Stimulated activated CD4-positive, alpha-beta T cell treated with anti-CD3 and anti-CD28 coated beads, Interleukin-12 subunit alpha, Interleukin-12 subunit beta, amount 100 ng/mL, for 48 hours (primary cell): ENCODE results near the gene PDYN.
"Not testable (repeated sequence)": the region's sequence is repeated elsewhere in the genome, so short reads cannot be mapped to it uniquely, and the experiment has no call there.

ENCODE experiments used
- DNase-seq, 3 donors: peaks; one replicate each; pipeline ENCODE4 v3.0.0-alpha.2; 2020; ENCODE audit warnings: low read depth in 2 of 3, low spot score in 1 of 3

The PDYN gene

GRCh38 chr20:1993986-1994385 is at the start of gene PDYN:
Gene PDYN, minus strand, starts transcription at chr20:1994058. Its CDS starts 10,974 bp downstream, at chr20:1983084.
- DNase-seq, result no peak

- DNase-seq, result no peak
These were observed 48.5 kb upstream of the PDYN start for GRCh38 chr20:2042400-2042799.

DNA sequence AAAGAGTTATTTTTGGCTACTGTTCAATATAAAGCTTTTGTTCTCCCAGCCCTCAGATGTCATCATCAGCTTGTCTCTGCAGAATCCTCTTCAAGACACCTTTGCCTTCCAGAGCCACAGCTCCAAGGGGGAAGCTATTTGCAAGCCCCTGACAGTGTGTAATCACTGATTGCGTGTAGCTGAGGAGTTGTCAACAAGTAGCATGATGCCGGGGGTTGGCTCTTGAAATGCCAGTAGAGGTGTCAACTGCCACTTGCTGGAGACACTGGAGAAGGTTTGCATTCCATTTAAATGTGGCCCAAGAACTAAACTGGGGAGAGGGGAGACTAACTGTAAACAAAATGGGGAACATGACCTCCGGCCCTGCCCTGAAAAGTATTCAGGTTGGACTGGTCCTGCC is 44.3 kb upstream of the PDYN start:
- DNase-seq, result no peak

DNA sequence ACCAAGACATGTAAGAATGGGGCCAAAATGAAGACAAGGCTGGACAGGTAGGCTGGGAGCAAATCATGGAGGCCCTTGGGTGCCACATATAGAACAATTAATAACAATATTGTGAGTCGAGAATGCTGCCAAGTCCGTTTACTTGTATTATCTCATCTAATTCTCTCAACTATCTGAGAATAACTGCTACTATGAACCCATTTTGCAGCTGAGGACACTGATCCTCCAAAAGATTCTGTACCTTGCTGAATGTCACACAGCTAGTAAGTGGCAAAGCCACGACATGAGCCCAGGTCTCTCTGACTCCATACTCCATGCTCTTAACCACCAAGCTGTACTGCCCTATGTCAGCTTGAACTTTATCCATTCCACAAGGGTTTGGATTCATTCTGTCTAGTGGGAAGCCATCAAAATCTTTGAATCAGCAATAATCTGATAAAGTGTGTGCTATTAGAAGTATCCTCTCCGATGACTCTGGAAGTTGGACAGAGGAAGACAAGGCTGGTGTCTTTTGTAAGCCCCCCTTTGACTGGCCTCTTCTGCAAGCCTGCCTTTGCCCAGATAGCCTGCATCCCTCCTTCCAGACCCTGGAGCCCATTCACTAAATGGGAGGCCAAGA is 43.5 kb upstream of the PDYN start:
- no peak for DNase-seq

DNA sequence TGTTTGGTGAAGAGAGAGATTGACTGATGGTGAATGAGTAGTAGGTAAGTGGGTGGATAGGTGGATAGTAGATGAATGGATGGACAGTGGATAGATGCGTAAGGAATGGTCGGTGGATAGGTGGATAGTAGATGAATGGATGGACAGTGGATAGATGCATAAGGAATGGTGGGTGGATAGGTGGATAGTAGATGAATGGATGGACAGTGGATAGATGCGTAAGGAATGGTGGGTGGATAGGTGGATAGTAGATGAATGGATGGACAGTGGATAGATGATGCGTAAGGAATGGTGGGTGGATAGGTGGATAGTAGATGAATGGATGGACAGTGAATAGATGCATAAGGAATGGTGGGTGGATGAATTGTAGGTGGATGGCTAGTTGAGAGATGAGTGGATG is 42.5 kb upstream of the PDYN start:
- not testable (repeated sequence) for DNase-seq

- DNase-seq, result no peak
These were observed 38.3 kb upstream of the PDYN start for GRCh38 chr20:2032168-2032567.

- DNase-seq, result no peak
These were observed 32.7 kb upstream of the PDYN start for GRCh38 chr20:2026514-2026913.

GRCh38 chr20:2026004-2026403 is 32.1 kb upstream of the PDYN start:
- DNase-seq, result no peak

DNA sequence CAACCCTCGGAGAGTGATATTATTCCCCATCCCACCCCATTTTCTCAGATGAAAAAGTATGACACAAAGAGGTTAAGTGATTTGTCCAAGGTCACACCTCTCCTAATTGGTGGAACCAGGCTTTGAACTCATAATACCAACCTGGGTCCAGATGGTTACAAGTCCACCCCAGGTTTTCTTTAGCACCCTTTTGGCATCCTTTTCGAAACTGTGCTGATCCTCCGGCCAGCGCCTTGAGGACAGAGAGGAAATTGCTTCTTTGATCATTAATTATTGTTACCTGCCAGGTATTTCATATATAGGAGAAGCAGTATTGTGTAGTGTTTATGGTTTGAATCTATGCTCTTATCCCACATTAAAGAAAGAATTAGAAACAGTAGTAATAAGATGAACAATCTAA is 29.3 kb upstream of the PDYN start:
- no peak for DNase-seq

GRCh38 chr20:2022163-2022562 is 28.3 kb upstream of the PDYN start:
- no peak for DNase-seq

- DNase-seq, result no peak
These were observed 16.7 kb upstream of the PDYN start for GRCh38 chr20:2010533-2010932.

- peak in 1 of 3 donors; percentile 38 for DNase-seq
These were observed 12.8 kb upstream of the PDYN start for GRCh38 chr20:2006452-2007361.

DNA sequence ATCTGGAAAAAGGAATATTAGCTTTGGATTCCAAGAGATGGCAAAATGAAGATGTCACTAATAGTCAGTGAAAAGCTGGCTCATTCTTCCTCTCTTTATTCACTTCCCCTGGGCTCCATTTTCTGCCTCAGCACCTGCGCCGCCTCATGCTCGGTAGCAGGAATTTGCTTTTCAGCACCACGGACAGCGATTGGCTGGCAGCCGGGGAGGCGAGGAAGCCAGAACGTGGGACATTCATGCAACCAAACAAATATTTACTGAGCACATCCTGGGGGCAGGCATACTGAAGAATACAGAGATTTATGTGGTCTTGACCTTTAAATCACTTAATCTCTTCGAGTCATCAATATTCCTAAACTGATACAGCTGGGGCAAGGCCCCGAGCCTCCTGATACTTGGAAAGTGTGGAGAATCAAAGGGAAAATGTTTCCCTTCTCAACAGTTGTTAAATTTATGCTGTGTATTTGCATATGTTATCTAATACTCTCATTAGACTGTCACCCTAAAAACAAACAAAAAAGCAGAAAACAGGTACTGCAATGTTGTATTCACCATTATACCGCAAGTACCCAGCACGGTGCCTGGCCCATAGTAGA is 12.1 kb upstream of the PDYN start:
- DNase-seq, result peak; percentile 23 to 60 (median 50)

DNA sequence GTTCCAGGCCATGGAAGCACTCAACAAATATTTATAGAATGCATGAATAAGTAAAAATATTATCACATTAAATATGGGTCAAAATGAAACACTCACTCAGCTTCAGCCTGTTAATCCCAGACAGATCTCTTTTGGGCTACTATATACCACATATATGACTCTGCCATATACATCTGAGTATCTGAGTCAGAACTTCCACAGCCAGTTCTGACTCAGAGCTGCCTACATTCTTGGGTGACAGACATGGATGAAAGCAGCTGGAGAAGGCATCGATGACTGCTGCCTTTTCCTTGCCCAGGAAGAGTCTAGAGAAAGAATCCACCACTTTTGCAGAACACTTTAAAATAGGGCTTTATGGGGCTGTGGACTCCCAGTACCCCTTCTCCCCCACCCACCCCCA is 11.5 kb upstream of the PDYN start:
- DNase-seq, result peak in 2 of 3 donors; percentile 9 to 11

DNA sequence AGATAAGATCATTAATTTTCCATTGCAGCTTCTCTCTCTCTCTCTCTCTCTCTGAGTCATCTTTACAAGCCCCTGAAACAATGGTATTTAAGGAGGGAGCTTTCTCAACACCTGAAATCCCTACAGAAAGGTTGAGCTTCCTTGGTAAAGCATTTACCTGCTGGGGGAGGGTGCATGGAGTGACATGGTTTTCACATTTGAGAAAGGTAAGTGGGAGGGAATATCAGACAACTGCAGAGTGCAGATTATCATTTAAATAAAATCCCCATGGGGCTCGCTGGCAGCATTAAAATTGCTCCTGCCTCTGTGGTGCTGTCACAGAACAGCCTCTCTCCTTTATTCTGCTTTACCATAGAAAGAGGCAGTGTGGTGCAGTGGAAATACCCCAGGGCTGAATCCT is 10.3 kb upstream of the PDYN start:
- DNase-seq, result no peak

DNA sequence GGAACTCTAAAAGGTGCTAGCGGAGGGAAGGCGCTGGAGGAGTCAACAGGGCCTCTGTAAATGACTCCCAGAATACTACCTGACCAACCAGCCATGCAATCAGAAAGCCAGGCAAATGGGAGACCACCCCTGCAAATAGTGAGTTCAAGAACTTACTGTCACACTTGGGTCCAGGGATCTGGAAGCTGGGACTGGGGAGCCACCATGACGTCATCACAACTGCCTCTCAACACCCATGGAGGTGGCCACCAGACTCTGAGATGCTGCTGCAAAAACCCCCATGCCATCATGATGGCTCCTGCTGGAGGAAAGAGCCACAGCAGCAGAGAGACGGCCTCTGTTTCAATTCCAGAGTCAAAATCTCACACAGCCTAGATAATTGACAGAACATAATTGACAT is 8.5 kb upstream of the PDYN start:
- no peak for DNase-seq

GRCh38 chr20:2001119-2001518 is 7.3 kb upstream of the PDYN start:
- DNase-seq, result no peak

DNA sequence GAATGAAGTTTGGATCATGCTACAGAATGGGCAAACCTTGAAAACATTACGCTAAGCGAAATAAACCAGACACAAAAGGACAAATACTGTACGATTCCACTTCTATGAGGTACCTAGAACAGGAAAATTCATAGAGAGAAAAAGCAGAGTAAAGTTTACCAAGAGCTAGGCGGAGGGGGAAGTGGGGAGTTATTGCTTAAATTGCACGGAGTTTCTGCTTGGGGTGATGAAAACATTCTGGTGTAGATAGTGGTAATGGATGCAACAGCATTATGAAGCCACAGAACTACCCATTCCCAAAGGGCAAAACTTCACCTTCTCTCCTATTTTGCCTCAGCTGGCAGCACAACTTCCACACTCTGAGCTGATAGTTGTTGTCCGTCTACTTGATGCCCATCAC is 6.4 kb upstream of the PDYN start:
- DNase-seq, result no peak

GRCh38 chr20:1998715-1999114 is 4.9 kb upstream of the PDYN start:
- DNase-seq, result no peak

GRCh38 chr20:1998193-1998520 is 4.3 kb upstream of the PDYN start:
- DNase-seq, result no peak

DNA sequence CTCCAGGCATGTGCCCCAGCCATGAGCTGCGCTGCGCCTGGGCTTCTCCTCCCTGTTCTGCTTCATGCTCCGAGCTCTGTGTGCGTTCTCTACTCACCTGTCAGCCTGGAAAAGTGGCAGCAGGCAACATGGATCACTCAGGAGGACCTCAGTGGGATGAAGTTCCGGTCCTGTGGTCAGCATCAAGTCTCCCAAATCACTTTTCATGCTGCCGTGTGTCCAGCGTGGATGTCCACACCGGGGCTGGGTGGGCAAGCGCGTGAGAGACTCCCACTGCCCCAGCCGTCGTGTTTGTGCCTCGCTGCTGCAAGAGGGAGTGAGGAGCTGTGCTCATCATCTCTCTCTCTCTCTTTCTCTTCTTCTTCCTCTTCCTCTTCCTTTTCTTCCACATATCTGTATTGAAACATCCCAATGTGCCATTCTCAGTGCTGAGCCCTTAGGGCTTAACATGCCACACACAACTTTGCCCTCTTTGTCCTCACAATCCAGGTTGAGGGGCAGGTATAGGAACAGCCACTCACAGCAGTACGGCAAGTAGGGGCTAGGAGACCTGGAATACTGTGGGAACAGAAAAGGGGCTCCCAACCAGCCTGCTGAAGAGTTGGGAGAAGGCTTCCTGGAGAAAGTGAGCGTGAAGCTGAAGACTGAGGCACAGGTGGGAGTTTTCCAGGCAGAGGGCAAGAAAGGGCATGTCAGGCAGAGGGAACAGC is 3.8 kb upstream of the PDYN start:
- no peak for DNase-seq
